Stomach (tissue), 9 donors: ENCODE measurements around the gene ZNF202. TPM values are rescaled to one million over a fixed set of nuclear protein-coding genes. Genes with fewer than 3 reads are reported as not detected.
A peak's percentile ranks its signal among the peaks of the same experiment; 100 is the strongest.

Experiments
- DNase-seq, 2 donors: peaks; one replicate each; pipeline versions ENCODE4 v3.0.0 to v3.0.0-alpha.2; 2013 to 2019
- H3K27ac ChIP-seq, 5 donors: fragments of 200-600 bp in 4 of 5; sonication (generic) in 4 of 5; one replicate each; pipeline ENCODE4 v1.5.1; 2013 to 2019; ENCODE audit warnings: mild to moderate bottlenecking in 1 of 5, moderate library complexity in 1 of 5
- H3K27me3 ChIP-seq, 3 donors: fragments of 200-600 bp; sonication (generic); one replicate each; pipeline ENCODE4 v1.5.1; 2017 to 2019; ENCODE audit warnings: mixed run types in 1 of 3
- H3K36me3 ChIP-seq, 4 donors: fragments of 200-600 bp; sonication (generic); 1 replicate in 3 of 4; 2 replicates in 1 of 4; pipeline ENCODE4 v1.5.1; 2016 to 2019
- H3K4me1 ChIP-seq, 4 donors: fragments of 200-600 bp; sonication (generic); one replicate each; pipeline ENCODE4 v1.5.1; 2016 to 2019
- H3K4me3 ChIP-seq, 4 donors: fragments of 200-600 bp; sonication (generic) in 3 of 4; one replicate each; pipeline ENCODE4 v1.5.1; 2016 to 2019; ENCODE audit warnings: mild to moderate bottlenecking in 1 of 4
- H3K9me3 ChIP-seq, 4 donors: fragments of 200-600 bp; sonication (generic); one replicate each; pipeline ENCODE4 v1.5.1; 2016 to 2019
- EP300 ChIP-seq: sonication (generic); formaldehyde crosslinking; IDR thresholded peaks from one replicate; pipeline ENCODE4 v1.6.1; 2017; ENCODE audit warnings: antibody characterized with exemption
- POLR2A ChIP-seq, 4 donors: fragments of 450-650 bp; IDR thresholded peaks; one replicate each; pipeline ENCODE4 v1.6.1; 2016; ENCODE audit warnings: antibody characterized with exemption in 4 of 4, control low read depth in 2 of 4, mild to moderate bottlenecking in 1 of 4, moderate library complexity in 1 of 4
- POLR2AphosphoS5 ChIP-seq, 3 donors: sonication (generic); formaldehyde crosslinking; IDR thresholded peaks; one replicate each; pipeline ENCODE4 v1.6.1; 2016; ENCODE audit warnings: antibody characterized with exemption in 3 of 3
- WGBS, 5 donors: extraction: QIAGEN DNeasy Blood & Tissue Kit in 3 of 5; methylation state at CpG; one replicate each; pipeline versions ENCODE4 v1.1.5 to v1.1.7; 2013 to 2018; 5-methylcytosine and 5-hydroxymethylcytosine counted together
- intact Hi-C: fragments of 100-400 bp; cut with DNase I; formaldehyde crosslinking; loops from one replicate; pipeline ENCODE4 v1.15.1; 2023; ENCODE audit warnings: low total_unique reads
- polyA plus RNA-seq, 3 donors: library from polyadenylated mRNA; stranded (reverse); fragments of 200-250 nt; gene quantifications; one replicate each; pipeline ENCODE4 v1.2.3, GENCODE V29; 2013
- total RNA-seq, 5 donors: library from RNA; depleted of rRNA; stranded (reverse); fragments of >200 nt; gene quantifications; one replicate each; pipeline versions ENCODE4 v1.1.0 to v1.2.3, GENCODE V29; 2014 to 2016
- TF ChIP-seq, protein P1 (sequence below), 7 experiments: fragments of 450-650 bp in 4 of 7; fragments of 200-600 bp in 3 of 7; sonication (generic) in 3 of 7; IDR thresholded peaks; one replicate each; pipeline ENCODE4 v1.5.1; 2016 to 2019; ENCODE audit warnings: antibody characterized with exemption in 7 of 7, control low read depth in 2 of 7, mild to moderate bottlenecking in 1 of 7
- donor health status: healthy with polysubstance abuse.
- donor health status: Bipolar disorder and iron deficiency.
- donor health status: healthy.

Gene ZNF202
- total and polyA plus RNA-seq, 8 donors: 1.7 to 17.4 (median 4.6) TPM

DNA sequence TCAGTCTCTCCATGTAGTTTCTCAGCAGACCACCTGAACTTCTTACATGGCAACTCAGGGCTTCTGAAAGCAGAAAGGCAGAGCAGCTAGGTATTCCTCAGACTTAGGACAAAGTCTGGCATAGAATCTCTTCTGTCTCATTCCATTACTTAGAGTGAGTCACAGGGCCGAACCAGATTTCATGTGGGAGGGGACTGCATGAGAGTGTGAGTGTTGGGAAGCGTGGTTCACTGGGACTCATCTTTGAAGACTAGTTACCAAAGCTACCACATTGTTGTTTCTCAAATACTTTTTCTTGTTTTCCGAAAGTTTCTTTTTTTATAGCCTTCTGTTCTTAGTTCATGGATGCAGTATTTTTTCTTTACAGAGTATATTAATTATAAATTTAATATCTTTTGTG, 51.0 kb downstream of the ZNF202 start:
- no peak overlapping the region for H3K4me3 ChIP-seq
- no peaks in the 10 kb centered on the region for H3K36me3 ChIP-seq
- intact Hi-C loops: no loop called here
- peak in 1 of 2 donors; percentile 12 for DNase-seq
- TF ChIP-seq EP300 (no peak), POLR2AphosphoS5 (IDR thresholded peaks at IDR 0.05) (no peak), POLR2A (IDR thresholded peaks at IDR 0.05) (no peak)
- TF ChIP-seq, protein P1, sequence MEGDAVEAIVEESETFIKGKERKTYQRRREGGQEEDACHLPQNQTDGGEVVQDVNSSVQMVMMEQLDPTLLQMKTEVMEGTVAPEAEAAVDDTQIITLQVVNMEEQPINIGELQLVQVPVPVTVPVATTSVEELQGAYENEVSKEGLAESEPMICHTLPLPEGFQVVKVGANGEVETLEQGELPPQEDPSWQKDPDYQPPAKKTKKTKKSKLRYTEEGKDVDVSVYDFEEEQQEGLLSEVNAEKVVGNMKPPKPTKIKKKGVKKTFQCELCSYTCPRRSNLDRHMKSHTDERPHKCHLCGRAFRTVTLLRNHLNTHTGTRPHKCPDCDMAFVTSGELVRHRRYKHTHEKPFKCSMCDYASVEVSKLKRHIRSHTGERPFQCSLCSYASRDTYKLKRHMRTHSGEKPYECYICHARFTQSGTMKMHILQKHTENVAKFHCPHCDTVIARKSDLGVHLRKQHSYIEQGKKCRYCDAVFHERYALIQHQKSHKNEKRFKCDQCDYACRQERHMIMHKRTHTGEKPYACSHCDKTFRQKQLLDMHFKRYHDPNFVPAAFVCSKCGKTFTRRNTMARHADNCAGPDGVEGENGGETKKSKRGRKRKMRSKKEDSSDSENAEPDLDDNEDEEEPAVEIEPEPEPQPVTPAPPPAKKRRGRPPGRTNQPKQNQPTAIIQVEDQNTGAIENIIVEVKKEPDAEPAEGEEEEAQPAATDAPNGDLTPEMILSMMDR (IDR thresholded peaks at IDR 0.05): no peak
- no peaks in the 10 kb centered on the region for H3K4me1 ChIP-seq
- H3K9me3 ChIP-seq: no peaks in the 10 kb centered on the region
- 70 to 77% (median 71%) methylated on average over 3 of the region's 3 CpGs for WGBS, 5 donors
- no peak overlapping the region for H3K27ac ChIP-seq
- peaks cover 0 to 7% (median 0%) of the 10 kb centered on the region in 3 donors for H3K27me3 ChIP-seq

GRCh38 chr11:123684601-123685000, 56.9 kb downstream of the ZNF202 start:
- Histone ChIP-seq H3K27ac (no peak overlapping the region), H3K4me1 (no peaks in the 10 kb centered on the region), H3K27me3 (peaks cover 0 to 3% (median 0%) of the 10 kb centered on the region in 3 donors), H3K9me3 (no peaks in the 10 kb centered on the region), H3K4me3 (no peak overlapping the region), H3K36me3 (no peaks in the 10 kb centered on the region)
- intact Hi-C loops: no loop called here
- WGBS, 5 donors: 90 to 96% (median 95%) methylated on average over 6 of the region's 6 CpGs
- no peak for TF ChIP-seq POLR2A (IDR thresholded peaks at IDR 0.05)
- TF ChIP-seq, protein P1 (IDR thresholded peaks at IDR 0.05): no peak
- TF ChIP-seq POLR2AphosphoS5 (IDR thresholded peaks at IDR 0.05): no peak
- no peak for TF ChIP-seq EP300
- DNase-seq: no peak

GRCh38 chr11:123683428-123684170, 57.9 kb downstream of the ZNF202 start:
- intact Hi-C loops: no loop called here
- H3K27ac ChIP-seq: no peak overlapping the region
- TF ChIP-seq, protein P1 (IDR thresholded peaks at IDR 0.05): no peak
- TF ChIP-seq POLR2AphosphoS5 (IDR thresholded peaks at IDR 0.05) (no peak), POLR2A (IDR thresholded peaks at IDR 0.05) (no peak), EP300 (no peak)
- H3K4me1 ChIP-seq: no peaks in the 10 kb centered on the region
- DNase-seq: no peak
- peaks cover 0 to 5% (median 0%) of the 10 kb centered on the region in 3 donors for H3K27me3 ChIP-seq
- H3K36me3 ChIP-seq: no peaks in the 10 kb centered on the region
- H3K9me3 ChIP-seq: no peaks in the 10 kb centered on the region
- WGBS, 5 donors: 38 to 53% (median 48%) methylated on average over 8 of the region's 8 CpGs
- no peak overlapping the region for H3K4me3 ChIP-seq

DNA sequence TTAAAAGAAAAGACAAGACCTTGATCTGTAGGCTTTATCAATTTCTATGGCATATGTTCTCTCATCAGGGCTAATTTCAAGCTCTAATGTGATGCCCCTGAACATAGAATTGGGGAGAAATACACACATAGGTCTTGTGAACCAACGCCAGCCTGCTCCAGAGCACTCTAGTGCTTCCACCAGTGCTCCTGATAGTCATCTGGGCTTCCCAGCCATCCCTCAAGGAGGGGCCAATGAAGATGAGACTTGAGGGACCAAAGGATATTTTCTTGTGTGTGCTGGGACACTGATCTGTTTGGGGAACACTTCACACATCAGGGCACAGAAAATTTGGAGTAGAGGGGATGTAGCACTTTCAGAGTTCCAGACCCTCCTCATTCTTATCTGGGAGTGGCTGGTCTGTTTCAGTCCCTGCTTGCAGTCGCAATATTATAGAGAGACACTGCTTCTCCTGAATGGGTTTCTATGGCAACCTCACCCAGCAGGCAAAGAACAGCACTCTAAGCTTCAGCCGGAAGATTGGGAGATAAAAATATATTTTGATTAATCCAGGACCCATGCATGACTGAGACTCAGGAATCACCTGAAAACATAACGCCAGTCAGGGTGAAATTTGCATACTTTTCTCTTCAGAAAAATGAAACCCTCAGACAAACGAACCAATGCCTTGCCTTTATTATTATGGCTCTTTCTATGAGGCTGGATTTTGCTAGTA, 58.6 kb downstream of the ZNF202 start:
- Histone ChIP-seq H3K27me3 (peaks cover 0 to 5% (median 0%) of the 10 kb centered on the region in 3 donors), H3K4me3 (no peak overlapping the region), H3K9me3 (no peaks in the 10 kb centered on the region), H3K4me1 (no peaks in the 10 kb centered on the region), H3K27ac (no peak overlapping the region), H3K36me3 (no peaks in the 10 kb centered on the region)
- 35 to 48% (median 39%) methylated on average over 5 of the region's 5 CpGs for whole genome bisulfite sequencing, 5 donors
- intact Hi-C loops: no loop called here
- DNase-seq: peak in 1 of 2 donors; percentile 8
- no peak for TF ChIP-seq EP300
- TF ChIP-seq, protein P1 (IDR thresholded peaks at IDR 0.05): no peak
- TF ChIP-seq POLR2AphosphoS5 (IDR thresholded peaks at IDR 0.05): no peak
- TF ChIP-seq POLR2A (IDR thresholded peaks at IDR 0.05): no peak
